ENCODE data around the gene ZC3H13. TPM values are rescaled to one million over a fixed set of nuclear protein-coding genes. Genes with fewer than 3 reads are reported as not detected.

Gene ZC3H13
- total and polyA plus RNA-seq, 10 of the 15 experiments (the other 5 are each of a cell fraction or from before 2014, with no cell fraction given), result 10.0 to 55.9 (median 25.4) TPM

DNA sequence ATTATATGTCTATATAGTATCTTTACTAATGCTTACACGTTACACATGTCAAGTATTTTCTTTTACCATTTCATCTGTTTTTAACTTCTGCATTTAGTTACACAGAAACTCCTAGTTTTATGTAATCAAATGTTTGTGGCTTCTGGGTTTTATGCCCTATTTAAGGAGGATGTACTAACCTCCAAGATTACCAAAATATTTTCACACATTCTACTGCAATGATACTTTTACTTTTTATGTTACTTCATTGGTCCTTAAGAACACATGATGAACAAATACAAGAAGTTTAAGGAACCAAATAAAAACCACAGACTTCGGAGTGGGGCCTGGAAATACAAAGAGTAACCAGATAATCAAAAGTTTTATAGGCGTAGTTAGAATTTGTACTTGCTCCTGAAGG is 37.2 kb downstream of the ZC3H13 start (continued):
- TF ChIP-seq, protein P1, sequence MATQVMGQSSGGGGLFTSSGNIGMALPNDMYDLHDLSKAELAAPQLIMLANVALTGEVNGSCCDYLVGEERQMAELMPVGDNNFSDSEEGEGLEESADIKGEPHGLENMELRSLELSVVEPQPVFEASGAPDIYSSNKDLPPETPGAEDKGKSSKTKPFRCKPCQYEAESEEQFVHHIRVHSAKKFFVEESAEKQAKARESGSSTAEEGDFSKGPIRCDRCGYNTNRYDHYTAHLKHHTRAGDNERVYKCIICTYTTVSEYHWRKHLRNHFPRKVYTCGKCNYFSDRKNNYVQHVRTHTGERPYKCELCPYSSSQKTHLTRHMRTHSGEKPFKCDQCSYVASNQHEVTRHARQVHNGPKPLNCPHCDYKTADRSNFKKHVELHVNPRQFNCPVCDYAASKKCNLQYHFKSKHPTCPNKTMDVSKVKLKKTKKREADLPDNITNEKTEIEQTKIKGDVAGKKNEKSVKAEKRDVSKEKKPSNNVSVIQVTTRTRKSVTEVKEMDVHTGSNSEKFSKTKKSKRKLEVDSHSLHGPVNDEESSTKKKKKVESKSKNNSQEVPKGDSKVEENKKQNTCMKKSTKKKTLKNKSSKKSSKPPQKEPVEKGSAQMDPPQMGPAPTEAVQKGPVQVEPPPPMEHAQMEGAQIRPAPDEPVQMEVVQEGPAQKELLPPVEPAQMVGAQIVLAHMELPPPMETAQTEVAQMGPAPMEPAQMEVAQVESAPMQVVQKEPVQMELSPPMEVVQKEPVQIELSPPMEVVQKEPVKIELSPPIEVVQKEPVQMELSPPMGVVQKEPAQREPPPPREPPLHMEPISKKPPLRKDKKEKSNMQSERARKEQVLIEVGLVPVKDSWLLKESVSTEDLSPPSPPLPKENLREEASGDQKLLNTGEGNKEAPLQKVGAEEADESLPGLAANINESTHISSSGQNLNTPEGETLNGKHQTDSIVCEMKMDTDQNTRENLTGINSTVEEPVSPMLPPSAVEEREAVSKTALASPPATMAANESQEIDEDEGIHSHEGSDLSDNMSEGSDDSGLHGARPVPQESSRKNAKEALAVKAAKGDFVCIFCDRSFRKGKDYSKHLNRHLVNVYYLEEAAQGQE (IDR thresholded peaks at IDR 0.05; ENCODE audit: low read depth, low read length), result no peak
- no peak for TF ChIP-seq NFXL1 (IDR thresholded peaks at IDR 0.05; ENCODE audit: borderline replicate concordance)
- no peak for TF ChIP-seq PAX5 (IDR thresholded peaks at IDR 0.05; ENCODE audit: borderline replicate concordance, low read depth, low read length)
- no peak for TF ChIP-seq CBFB (IDR thresholded peaks at IDR 0.05; ENCODE audit: low read depth)
- no peak for TF ChIP-seq SREBF1 (IDR thresholded peaks at IDR 0.05; ENCODE audit: low read length)
- no peak for TF ChIP-seq DPF2 (IDR thresholded peaks at IDR 0.05)
- TF ChIP-seq BRCA1 (IDR thresholded peaks at IDR 0.05; ENCODE audit: low read depth, low read length), result no peak

DNA sequence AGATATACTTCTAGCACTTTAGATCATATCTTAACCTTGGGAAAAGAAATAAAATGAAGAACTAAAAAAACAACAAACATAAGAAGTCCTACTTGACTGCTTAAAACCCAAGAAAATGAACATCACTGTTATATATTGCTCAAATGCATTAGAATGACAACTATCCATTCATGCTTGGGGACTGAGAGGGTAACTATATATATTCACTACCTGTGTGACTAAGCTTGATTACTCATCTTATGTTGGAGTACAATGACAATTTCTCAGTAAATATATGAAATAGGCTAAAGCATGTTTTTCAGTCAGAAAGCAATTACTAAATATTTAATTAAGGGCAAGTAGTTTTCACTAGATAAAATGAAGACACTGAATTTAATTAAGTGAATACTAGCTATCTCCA is 40.1 kb downstream of the ZC3H13 start:
- no peak for FAIRE-seq

More for the DNA sequence above, 40.1 kb downstream of the ZC3H13 start:
- DNase-seq (ENCODE audit: low read depth, low spot score) (no peak), ATAC-seq (no peak)
- TF ChIP-seq CREB1 (IDR thresholded peaks at IDR 0.05; ENCODE audit: low read depth) (no peak), HDGF (IDR thresholded peaks at IDR 0.05) (no peak), POLR2AphosphoS2 (IDR thresholded peaks at IDR 0.05; ENCODE audit: low read depth, low read length) (no peak), PAX8 (IDR thresholded peaks at IDR 0.05) (no peak)
- TF ChIP-seq, protein P2, sequence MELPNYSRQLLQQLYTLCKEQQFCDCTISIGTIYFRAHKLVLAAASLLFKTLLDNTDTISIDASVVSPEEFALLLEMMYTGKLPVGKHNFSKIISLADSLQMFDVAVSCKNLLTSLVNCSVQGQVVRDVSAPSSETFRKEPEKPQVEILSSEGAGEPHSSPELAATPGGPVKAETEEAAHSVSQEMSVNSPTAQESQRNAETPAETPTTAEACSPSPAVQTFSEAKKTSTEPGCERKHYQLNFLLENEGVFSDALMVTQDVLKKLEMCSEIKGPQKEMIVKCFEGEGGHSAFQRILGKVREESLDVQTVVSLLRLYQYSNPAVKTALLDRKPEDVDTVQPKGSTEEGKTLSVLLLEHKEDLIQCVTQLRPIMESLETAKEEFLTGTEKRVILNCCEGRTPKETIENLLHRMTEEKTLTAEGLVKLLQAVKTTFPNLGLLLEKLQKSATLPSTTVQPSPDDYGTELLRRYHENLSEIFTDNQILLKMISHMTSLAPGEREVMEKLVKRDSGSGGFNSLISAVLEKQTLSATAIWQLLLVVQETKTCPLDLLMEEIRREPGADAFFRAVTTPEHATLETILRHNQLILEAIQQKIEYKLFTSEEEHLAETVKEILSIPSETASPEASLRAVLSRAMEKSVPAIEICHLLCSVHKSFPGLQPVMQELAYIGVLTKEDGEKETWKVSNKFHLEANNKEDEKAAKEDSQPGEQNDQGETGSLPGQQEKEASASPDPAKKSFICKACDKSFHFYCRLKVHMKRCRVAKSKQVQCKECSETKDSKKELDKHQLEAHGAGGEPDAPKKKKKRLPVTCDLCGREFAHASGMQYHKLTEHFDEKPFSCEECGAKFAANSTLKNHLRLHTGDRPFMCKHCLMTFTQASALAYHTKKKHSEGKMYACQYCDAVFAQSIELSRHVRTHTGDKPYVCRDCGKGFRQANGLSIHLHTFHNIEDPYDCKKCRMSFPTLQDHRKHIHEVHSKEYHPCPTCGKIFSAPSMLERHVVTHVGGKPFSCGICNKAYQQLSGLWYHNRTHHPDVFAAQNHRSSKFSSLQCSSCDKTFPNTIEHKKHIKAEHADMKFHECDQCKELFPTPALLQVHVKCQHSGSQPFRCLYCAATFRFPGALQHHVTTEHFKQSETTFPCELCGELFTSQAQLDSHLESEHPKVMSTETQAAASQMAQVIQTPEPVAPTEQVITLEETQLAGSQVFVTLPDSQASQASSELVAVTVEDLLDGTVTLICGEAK (IDR thresholded peaks at IDR 0.05; ENCODE audit: borderline replicate concordance), result no peak
- H3K9me3 ChIP-seq (replicated peaks; ENCODE audit: control insufficient read depth, insufficient read depth, low read length), result no peaks in the 10 kb centered on the region
- CTCF ChIA-PET, result interaction anchor here (0.6 to 1.5 kb wide), 4 partner anchors 30 to 541 kb away, joined by 3 read pairs; no protein-coding TSS in a partner anchor
- H3K27ac ChIP-seq (ENCODE audit: control insufficient read depth, insufficient read depth), result no peak overlapping the region
- BruUV-seq (replicated peaks), result no TSS peak
- H4K20me1 ChIP-seq (ENCODE audit: control insufficient read depth, insufficient read depth), result no peaks in the 10 kb centered on the region
- peaks cover 0 to 4% of the 10 kb centered on the region in 2 experiments; a peak in 3 of 4 replicates for H3K36me3 ChIP-seq (ENCODE audit: control insufficient read depth in 2 of 2, insufficient read depth in 2 of 2, low read length in 1 of 2)
- H3K9ac ChIP-seq (ENCODE audit: control insufficient read depth, insufficient read depth, low read length), result no peak overlapping the region
- H3K4me2 ChIP-seq (ENCODE audit: control insufficient read depth, insufficient read depth), result no peak overlapping the region
- POLR2A ChIA-PET, result interaction anchor here (0.6 kb wide), 1 partner anchor 40 kb away, joined by 3 read pairs; no protein-coding TSS in a partner anchor
- no peaks in the 10 kb centered on the region for H3K79me2 ChIP-seq (ENCODE audit: control insufficient read depth, insufficient read depth, low read length)
- RAD21 ChIA-PET (ENCODE audit: unreplicated experiment), result no interaction called here
- no peak overlapping the region for H3K4me3 ChIP-seq
- SMC1A ChIA-PET (ENCODE audit: uncharacterized antibody, unreplicated experiment), result interaction anchor here (0.6 to 1.6 kb wide), 3 partner anchors 11 to 205 kb away, joined by 3 read pairs; no protein-coding TSS in a partner anchor
- in situ Hi-C loops (cut with MboI), result no loop called here
- no peak overlapping the region for H2AFZ ChIP-seq (ENCODE audit: control insufficient read depth, low read depth, low read length)
- no peaks in the 10 kb centered on the region for H3K4me1 ChIP-seq (ENCODE audit: control insufficient read depth, insufficient read depth, low read length)
- no peaks in the 10 kb centered on the region for H3K27me3 ChIP-seq (replicated peaks in 1 of 2; ENCODE audit: control insufficient read depth in 2 of 2, insufficient read depth in 2 of 2, low read length in 1 of 2)
- intact Hi-C loops (cut with micrococcal nuclease; ENCODE audit: unreplicated experiment), result no loop called here
